GM18867 (cell line): Measurements from ENCODE around the gene FABP2.
"Not testable (repeated sequence)": the region's sequence is repeated elsewhere in the genome, so short reads cannot be mapped to it uniquely, and the experiment has no call there.

Experiments
- ATAC-seq: cut with Tn5 transposase; IDR thresholded peaks from one replicate; pipeline ENCODE4 v1.9.1; 2021; ENCODE audit warnings: mild to moderate bottlenecking, moderate library complexity; ENCODE audit not compliant: unreplicated experiment

FABP2 gene

DNA sequence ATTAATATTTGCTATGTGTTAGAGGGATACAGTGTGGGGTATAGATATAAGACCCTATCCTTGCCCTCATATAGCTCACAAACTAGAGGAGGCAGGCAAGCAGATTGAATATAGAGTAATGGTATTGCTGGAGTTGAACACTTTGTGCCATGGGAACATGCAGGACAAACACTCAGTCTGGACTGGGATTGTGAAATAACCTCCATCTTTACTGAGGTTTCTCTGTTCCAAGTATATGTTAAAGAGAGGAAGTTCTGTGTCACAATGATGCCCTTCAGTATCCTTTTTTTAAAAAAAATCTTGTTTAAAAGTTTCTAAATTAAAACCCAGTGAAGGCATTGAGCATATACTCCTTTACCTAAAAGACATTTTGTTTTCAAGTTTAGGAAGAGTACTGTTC, 8.7 kb downstream of the FABP2 start:
- no peak for ATAC-seq

DNA sequence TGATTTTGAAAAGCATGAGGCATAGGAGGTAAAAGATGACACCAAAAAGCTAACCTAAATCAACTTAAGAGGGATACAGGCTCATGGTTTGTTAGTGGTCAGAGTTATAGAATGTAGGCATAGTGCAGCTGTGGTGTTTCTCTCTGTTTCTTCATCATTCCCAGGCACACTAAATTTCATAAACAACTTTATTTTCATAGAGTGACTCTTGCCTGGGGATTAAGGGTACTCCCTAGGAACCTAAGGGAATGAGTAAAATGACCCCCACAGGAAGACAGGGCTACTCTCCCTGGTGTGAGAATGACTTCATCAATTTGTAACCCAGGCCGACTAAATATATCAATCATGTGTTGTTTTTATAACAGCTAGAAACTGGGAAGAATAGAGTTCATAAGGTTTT, 11.1 kb downstream of the FABP2 start:
- no peak for ATAC-seq

DNA sequence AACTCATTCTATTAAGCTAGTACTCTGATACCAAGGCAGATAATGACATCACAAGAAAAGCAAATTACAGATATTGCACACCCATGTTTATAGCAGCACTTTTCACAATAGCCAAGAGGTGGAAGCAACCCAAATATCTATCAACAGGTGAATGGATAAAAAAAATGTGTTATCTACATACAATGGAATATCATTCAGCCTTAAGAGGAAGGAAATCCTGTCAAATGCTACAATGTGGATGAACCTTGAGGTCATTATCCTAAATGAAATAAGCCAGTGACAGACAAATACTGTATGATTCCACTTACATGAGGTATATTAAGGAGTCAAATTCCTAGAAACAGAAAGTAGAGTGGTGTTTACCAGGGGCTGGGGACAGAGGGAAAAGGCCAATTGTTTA, 14.3 kb downstream of the FABP2 start:
- ATAC-seq = no peak

DNA sequence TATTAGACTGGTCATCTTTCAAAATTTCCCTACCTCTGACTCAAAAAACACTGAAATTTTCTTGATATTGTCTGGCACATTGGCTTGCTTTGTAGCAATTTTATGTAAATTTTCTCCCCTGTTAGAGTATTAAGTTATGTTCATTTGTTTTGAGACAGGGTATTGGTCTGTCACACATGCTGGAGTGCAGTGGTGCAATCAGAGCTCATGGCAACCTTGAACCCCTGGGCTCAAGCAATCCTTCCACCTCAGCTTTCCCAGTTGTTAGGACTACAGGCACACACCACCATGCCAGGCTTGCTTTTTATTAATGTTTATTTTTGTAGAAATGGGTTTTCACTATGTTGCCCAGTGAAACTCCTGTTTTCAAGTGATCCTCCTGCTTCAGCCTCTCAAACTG, 17.5 kb downstream of the FABP2 start:
- no peak for ATAC-seq

GRCh38 chr4:119303587-119304305, 18.2 kb downstream of the FABP2 start:
- no peak for ATAC-seq

- ATAC-seq = no peak
Measured at GRCh38 chr4:119302073-119302832, 19.7 kb downstream of the FABP2 start.

DNA sequence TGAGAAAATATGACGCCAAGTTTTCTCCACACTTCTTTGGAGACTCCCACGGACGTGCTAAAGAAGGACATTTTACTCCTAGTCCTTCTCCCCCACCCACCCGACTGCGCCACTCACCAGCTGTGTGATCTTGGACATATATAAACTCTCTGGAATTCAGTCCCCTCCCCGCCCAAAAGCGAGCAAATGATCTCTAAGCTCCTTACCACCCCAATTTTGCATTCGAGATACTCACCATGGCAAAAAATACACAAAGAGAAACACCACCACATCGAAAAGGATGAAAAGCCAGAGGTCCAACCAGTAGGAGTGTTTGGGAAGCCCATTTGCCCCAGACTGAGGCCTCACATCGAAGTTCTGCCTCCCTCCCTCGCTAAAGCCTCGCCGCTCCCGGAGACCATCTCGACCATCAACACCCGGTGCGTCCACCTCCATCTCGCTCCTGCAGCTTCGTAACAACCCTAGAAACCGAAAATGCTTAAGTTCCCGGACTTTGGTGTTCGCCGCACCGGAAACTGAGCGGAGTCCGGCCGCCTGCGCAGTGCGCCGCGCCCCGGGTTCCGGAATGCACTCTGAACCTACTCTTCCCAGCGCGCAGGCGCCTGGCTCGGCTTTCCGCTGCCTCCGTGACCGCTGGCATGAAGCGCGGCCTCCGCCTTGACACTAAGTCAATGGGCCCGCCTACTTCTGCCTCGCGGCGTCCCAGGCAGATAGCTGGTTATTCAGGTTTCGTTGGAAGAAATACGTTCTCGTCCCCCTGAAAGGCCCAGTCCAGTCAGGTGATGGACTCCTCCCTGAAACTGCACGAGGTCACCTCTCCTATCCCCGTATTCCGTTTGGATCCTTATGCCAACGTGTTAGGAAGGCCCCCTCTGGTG, 21.6 kb downstream of the FABP2 start:
- peak; percentile 95 for ATAC-seq

DNA sequence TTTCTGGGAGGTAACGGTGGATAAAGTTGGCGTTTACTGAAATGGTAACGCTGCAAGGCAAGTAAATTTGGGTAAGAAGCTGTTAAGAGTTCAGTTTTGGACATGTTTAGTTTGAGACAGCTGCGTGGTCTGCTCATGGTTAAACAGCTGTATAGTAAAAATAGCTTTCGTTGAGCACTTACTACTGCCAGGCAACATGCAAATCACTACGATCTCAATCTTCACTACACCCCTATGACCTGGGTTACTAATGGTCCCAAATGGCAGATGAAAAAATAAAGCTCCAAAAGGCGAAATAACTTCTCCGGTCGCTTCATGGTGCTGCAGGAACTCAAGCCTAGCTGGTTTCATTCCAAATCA, 22.2 kb downstream of the FABP2 start:
- ATAC-seq = peak; percentile 70

DNA sequence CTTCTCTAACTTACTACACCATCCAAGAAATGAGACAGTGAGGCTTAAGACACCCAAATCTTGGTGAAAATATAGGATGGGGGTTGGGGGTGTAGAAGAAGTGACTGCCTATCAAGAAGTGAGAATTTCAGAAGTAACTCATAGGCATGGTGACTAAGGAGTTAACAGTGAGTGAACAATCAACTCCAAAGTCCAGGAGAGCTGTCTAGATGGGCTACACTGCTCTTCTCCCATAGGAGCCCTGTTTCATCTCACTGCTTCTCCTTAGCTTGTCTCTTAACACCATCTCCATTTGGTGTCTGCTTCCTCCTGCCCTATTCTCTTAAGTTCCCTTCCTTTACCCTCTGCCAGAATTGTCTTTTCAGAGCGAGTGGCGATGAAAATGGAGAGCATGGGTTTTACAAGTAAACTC, 22.7 kb downstream of the FABP2 start:
- ATAC-seq = no peak

GRCh38 chr4:119297795-119298194, 24.1 kb downstream of the FABP2 start:
- no peak for ATAC-seq

- ATAC-seq = no peak
Measured at GRCh38 chr4:119296356-119296755, 25.6 kb downstream of the FABP2 start.

DNA sequence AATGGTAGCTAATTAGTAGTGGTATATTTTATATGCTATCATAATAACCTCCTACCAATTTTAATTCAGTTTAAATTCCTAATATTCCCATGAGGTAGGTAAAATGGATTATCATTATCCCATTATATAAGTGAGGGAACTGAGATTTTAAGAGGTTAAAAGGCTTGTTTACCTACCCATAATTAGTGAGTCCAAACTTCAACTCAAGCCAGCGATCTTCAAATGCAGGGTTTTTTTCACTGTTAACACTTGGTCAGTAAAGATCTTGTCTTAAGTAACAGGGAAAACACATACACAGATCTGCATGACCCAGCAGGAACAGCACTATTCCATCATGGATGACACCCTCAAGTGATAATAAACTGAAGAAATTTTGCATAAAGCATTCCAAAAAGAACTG, 31.3 kb downstream of the FABP2 start:
- no peak for ATAC-seq

DNA sequence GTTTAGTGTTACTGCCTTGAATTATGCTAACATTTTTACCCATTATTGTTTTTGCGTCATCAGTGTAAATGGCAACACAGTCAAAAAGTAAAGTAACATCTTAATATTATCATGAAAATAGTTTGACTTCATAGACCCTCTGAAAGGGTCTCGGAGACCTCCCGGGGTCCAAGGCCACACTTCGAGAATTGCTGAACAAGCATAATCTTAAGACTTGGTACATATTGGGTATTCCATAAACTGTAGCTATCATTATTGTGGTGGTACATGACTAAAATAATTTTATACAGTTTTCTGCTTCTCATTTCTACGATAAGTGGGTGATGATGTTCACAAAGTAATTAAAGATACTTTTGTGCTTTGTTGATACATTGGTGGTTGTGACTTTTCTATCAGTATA, 32.6 kb downstream of the FABP2 start:
- no peak for ATAC-seq

DNA sequence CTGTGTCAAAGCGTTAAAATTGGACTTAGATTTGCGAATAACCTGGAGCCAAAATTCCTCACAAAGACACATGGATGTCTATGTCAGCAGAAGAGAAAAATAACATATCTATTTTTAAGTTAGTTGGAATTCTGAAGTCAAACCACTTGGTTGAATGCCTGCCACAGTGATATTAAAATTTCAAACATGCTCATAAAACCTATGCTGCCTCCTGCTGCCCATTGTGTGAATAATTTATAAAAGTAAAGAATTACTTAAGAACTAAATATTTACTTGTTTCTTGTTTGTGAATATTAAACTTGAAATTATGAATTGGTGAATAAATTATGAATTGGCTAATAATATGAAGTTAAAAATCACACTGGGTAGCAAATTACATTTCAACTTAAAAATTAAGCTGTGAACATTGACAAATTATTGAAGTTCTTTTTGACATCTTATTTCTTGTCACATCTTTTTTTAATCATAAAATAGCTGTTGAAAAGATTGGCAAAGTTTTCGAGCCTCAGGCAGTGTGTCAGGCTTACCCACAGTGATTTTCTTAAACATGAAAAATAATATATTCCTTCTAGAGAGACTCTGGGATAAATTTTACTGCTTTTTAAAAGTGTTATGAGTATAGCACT, 35.4 kb downstream of the FABP2 start:
- ATAC-seq = no peak

DNA sequence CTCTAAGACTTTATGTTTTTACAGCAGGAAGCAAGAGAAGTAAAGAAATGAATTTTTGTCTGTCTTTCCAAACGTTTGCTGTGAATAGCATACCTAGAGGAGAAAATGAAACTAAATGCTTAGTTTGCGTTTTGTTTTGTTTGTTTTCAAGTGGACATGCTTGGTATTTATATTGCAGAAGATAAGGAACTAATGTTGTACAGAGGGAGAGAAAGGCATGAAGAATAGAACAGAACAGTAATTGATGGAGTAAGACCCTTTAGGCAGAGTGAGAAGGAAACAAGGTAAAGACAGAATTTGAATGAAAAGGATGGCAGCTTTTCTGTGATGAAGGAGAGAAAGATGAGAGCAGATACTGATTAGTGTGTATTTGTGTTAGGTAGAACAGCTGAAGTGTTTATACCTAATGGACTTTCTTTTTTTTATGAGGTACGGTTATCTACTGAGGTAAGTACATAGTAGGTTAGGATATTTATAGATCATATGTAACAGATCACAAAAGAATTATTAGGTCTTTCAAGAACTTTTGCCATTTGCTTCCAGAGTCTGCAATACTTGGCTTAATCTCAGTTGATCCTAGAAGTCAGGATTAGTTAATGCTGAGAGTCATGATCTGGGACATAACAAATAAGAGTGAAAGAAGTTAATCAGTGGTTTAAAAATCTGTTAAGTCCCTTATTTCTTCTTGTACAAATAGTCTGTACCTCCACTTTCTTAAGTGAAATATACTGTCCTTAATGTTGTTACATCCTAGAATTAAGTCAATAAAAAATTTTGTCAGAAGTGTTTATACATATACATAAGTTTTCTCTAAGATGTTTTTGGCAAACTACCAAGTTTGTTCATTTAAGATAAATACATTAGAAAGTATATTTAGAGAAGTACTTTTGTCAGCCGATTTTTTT, 36.8 kb downstream of the FABP2 start:
- ATAC-seq = peak; percentile 79

GRCh38 chr4:119281393-119281792, 40.5 kb downstream of the FABP2 start:
- ATAC-seq = no peak

DNA sequence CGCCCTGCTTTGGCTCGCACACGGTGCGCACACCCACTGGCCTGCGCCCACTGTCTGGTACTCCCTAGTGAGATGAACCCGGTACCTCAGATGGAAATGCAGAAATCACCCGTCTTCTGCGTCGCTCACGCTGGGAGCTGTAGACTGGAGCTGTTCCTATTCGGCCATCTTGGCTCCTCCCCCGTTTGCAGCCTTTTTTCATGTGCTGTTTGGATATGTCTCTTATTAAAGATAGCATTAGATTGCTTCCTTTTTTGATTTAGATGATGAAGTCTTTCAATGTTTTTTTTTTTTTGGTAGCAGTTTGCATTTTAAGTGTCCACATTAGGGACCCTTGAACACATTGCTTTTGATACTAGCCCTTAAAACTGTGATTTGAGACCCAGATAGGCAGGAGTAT, 42.0 kb downstream of the FABP2 start:
- not testable (repeated sequence) for ATAC-seq

DNA sequence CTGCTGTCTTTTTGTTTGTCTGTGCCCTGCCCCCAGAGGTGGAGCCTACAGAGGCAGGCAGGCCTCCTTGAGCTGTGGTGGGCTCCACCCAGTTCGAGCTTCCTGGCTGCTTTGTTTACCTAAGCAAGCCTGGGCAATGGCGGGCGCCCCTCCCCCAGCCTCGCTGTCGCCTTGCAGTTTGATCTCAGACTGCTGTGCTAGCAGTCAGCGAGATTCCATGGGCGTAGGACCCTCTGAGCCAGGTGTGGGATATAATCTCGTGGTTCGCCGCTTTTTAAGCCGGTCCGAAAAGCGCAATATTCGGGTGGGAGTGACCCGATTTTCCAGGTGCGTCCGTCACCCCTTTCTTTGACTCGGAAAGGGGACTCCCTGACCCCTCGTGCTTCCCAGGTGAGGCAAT, 42.4 kb downstream of the FABP2 start:
- not testable (repeated sequence) for ATAC-seq

DNA sequence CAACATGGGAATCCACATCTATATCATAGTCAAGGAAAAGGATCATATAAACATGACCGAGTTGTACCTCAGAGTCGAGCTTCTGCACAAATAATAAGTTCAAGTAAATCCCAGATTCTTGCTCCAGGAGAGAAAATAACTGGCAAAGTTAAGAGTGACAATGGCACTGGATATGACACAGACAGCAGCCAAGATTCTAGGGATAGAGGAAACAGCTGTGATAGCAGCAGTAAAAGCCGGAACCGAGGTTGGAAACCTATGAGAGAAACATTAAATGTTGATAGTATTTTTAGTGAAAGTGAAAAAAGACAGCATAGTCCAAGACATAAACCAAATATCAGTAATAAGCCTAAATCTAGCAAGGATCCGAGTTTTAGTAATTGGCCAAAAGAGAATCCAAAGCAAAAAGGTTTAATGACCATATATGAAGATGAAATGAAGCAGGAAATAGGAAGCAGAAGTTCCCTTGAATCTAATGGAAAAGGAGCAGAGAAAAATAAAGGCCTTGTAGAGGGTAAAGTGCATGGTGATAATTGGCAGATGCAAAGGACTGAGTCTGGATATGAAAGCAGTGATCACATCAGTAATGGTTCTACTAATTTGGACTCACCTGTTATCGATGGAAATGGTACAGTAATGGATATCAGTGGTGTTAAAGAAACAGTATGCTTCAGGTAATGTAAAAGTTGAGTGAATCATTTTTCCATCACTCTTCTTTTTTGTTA, 50.4 kb downstream of the FABP2 start:
- ATAC-seq = no peak
